Skeletal muscle tissue (tissue), 4 donors: ENCODE data around the gene COG8. TPM values are rescaled to one million over a fixed set of nuclear protein-coding genes. Genes with fewer than 3 reads are reported as not detected.
"Not testable (repeated sequence)": the region's sequence is repeated elsewhere in the genome, so short reads cannot be mapped to it uniquely, and the experiment has no call there.

Experiments
- H3K27ac ChIP-seq: one replicate; pipeline ENCODE4 v1.7.0; 2013; ENCODE audit warnings: mild to moderate bottlenecking, low read depth, low read length, inconsistent platforms
- H3K27me3 ChIP-seq, 3 donors: one replicate each; pipeline ENCODE4 v1.7.0; 2013; ENCODE audit warnings: low read length in 3 of 3; ENCODE audit not compliant: control insufficient read depth in 3 of 3, insufficient read depth in 3 of 3
- H3K36me3 ChIP-seq, 3 donors: one replicate each; pipeline ENCODE4 v1.7.0; 2013; ENCODE audit warnings: low read length in 3 of 3; ENCODE audit not compliant: control insufficient read depth in 3 of 3, insufficient read depth in 3 of 3
- H3K4me1 ChIP-seq, 3 donors: one replicate each; pipeline ENCODE4 v1.7.0; 2013; ENCODE audit warnings: low read length in 3 of 3, mild to moderate bottlenecking in 3 of 3; ENCODE audit not compliant: control insufficient read depth in 3 of 3, insufficient read depth in 3 of 3
- H3K4me3 ChIP-seq, 3 donors: one replicate each; pipeline ENCODE4 v1.7.0; 2013; ENCODE audit warnings: low read length in 3 of 3
- H3K9ac ChIP-seq, 3 donors: one replicate each; pipeline ENCODE4 v1.7.0; 2013; ENCODE audit warnings: low read length in 3 of 3, mild to moderate bottlenecking in 3 of 3, moderate library complexity in 2 of 3, low read depth in 1 of 3
- H3K9me3 ChIP-seq, 3 donors: one replicate each; pipeline ENCODE4 v1.7.0; 2013; ENCODE audit warnings: low read length in 3 of 3; ENCODE audit not compliant: control insufficient read depth in 3 of 3
- total RNA-seq: library from RNA; depleted of rRNA; stranded (reverse); fragments of >200 nt; gene quantifications from one replicate; pipeline ENCODE4 v1.2.3, GENCODE V29; 2014
- donor health status: Osteomylitis.

COG8 gene
- total RNA-seq, 1 donor from 2014 or later = 36.0 TPM

GRCh38 chr16:69371564-69371963 is 32.2 kb upstream of the COG8 start:
- no peak overlapping the region for H3K4me3 ChIP-seq
- H3K9ac ChIP-seq = no peak overlapping the region
- no peaks in the 10 kb centered on the region for H3K27me3 ChIP-seq
- peaks cover 37 to 51% (median 37%) of the 10 kb centered on the region in 3 donors for H3K36me3 ChIP-seq
- H3K27ac ChIP-seq = no peak overlapping the region
- H3K4me1 ChIP-seq = no peaks in the 10 kb centered on the region
- no peaks in the 10 kb centered on the region for H3K9me3 ChIP-seq

- H3K27me3 ChIP-seq = no peaks in the 10 kb centered on the region
- H3K27ac ChIP-seq = no peak overlapping the region
- no peak overlapping the region for H3K9ac ChIP-seq
- H3K9me3 ChIP-seq = no peaks in the 10 kb centered on the region
- no peak overlapping the region for H3K4me3 ChIP-seq
- H3K4me1 ChIP-seq = no peaks in the 10 kb centered on the region
- peaks cover 53 to 70% (median 58%) of the 10 kb centered on the region in 3 donors for H3K36me3 ChIP-seq
Observed at GRCh38 chr16:69368866-69369265, 29.5 kb upstream of the COG8 start.

GRCh38 chr16:69367980-69368379 is 28.6 kb upstream of the COG8 start:
- H3K9ac ChIP-seq = no peak overlapping the region
- H3K27ac ChIP-seq = no peak overlapping the region
- H3K4me1 ChIP-seq = no peaks in the 10 kb centered on the region
- H3K9me3 ChIP-seq = no peaks in the 10 kb centered on the region
- peaks cover 56 to 70% (median 60%) of the 10 kb centered on the region in 3 donors for H3K36me3 ChIP-seq
- no peak overlapping the region for H3K4me3 ChIP-seq
- no peaks in the 10 kb centered on the region for H3K27me3 ChIP-seq

GRCh38 chr16:69366431-69366830 is 27.1 kb upstream of the COG8 start:
- Histone ChIP-seq H3K4me1 (no peaks in the 10 kb centered on the region), H3K36me3 (peaks cover 57 to 64% (median 58%) of the 10 kb centered on the region in 3 donors), H3K9ac (no peak overlapping the region), H3K9me3 (no peaks in the 10 kb centered on the region), H3K4me3 (no peak overlapping the region), H3K27ac (no peak overlapping the region), H3K27me3 (no peaks in the 10 kb centered on the region)

- no peak overlapping the region for H3K4me3 ChIP-seq
- no peaks in the 10 kb centered on the region for H3K4me1 ChIP-seq
- no peak overlapping the region for H3K9ac ChIP-seq
- peaks cover 58 to 67% (median 60%) of the 10 kb centered on the region in 3 donors for H3K36me3 ChIP-seq
- H3K27ac ChIP-seq = no peak overlapping the region
- no peaks in the 10 kb centered on the region for H3K9me3 ChIP-seq
- no peaks in the 10 kb centered on the region for H3K27me3 ChIP-seq
Observed at GRCh38 chr16:69365901-69366300, 26.5 kb upstream of the COG8 start.

- Histone ChIP-seq H3K4me3 (no peak overlapping the region), H3K9me3 (no peaks in the 10 kb centered on the region), H3K36me3 (peaks cover 43 to 57% (median 48%) of the 10 kb centered on the region in 3 donors), H3K27me3 (no peaks in the 10 kb centered on the region), H3K27ac (no peak overlapping the region), H3K4me1 (no peaks in the 10 kb centered on the region), H3K9ac (no peak overlapping the region)
Observed at GRCh38 chr16:69364088-69364487, 24.7 kb upstream of the COG8 start.

- no peaks in the 10 kb centered on the region for H3K4me1 ChIP-seq
- no peak overlapping the region for H3K9ac ChIP-seq
- peaks cover 40 to 54% (median 45%) of the 10 kb centered on the region in 3 donors for H3K36me3 ChIP-seq
- H3K9me3 ChIP-seq = no peaks in the 10 kb centered on the region
- no peak overlapping the region for H3K27ac ChIP-seq
- H3K27me3 ChIP-seq = no peaks in the 10 kb centered on the region
- H3K4me3 ChIP-seq = no peak overlapping the region
Observed at GRCh38 chr16:69363281-69363717, 23.9 kb upstream of the COG8 start.

- not testable (repeated sequence) for H3K27ac ChIP-seq, H3K4me3 ChIP-seq, H3K4me1 ChIP-seq, H3K9me3 ChIP-seq, H3K9ac ChIP-seq, H3K27me3 ChIP-seq
- peaks cover 13 to 24% (median 19%) of the 10 kb centered on the region in 3 donors for H3K36me3 ChIP-seq
Observed at GRCh38 chr16:69360070-69360469, 20.7 kb upstream of the COG8 start.

DNA sequence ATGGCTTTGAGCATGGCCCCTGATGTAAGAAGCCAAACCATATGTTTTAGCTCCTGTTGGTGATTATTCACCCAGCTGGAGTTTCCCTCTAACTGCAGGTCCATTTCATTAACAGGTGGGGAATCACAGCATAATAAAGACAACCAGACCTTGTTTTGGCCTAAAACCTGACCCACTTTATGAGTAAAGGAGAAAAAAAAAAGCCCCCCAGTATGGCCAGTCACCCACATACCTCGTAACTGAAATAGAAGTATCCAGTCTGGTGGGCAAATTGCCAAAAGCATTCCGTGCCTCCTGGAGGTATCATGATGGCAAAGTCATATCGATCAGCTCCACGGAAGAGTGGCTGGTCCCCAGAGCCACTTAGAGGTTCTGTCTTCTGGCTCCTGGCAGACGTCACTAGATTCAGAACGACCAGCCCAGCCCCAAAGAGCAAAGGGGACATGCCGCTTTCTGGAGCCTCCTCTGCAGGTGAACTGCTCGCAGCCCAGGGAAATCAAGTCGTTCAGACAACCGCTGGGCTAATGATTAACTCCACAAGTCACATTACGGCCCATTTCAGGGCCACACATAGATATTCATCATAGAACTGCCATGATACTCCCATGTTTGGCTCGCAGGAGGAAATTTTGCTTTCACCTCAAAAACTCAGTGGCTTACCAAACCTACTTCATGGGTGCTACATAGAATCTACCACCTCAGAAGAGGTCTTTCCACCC is 12.1 kb upstream of the COG8 start, which contains the start of gene TMED6:
TSS of gene TMED6 (minus strand) at position 478 of the 719 bp plus-strand sequence. CDS start at position 445, 33 bp downstream.
- Histone ChIP-seq H3K27me3 (no peaks in the 10 kb centered on the region), H3K36me3 (peaks cover 10 to 22% (median 17%) of the 10 kb centered on the region in 3 donors), H3K4me1 (peaks cover 3 to 7% (median 6%) of the 10 kb centered on the region in 3 donors)

DNA sequence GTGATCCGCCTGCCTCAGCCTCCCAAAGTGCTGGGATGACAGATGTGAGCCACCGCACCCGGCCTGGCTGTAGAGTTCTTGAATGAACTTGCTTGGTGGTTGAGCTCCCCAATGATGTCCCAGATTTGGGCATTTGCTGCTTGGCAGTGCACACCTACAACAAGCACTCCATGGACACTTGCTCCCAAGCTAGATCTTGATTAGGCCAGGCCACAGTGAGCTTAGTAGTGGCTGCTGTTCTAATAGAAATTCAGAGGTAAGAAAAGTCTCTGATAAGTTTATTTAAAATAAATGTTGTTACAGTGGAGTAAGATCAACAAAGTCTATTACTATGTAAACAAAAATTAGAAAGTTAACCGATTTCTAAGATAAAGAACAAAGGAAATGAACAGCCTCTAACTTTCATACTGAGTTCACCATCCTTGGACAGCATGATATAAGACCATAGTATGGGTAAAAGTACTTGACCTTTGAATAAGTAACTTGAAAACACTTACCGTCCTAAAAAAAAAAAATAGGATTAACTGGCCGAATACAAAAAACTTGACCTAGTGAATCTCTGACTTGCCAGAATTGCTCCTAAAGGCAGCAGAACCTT is 11.3 kb upstream of the COG8 start:
- Histone ChIP-seq H3K9me3 (no peaks in the 10 kb centered on the region), H3K27ac (no peak overlapping the region)

More for the DNA sequence above, 12.1 kb upstream of the COG8 start, which contains the start of gene TMED6:
- no peak within 1 kb of the TSS for H3K27ac ChIP-seq
- H3K9ac ChIP-seq = no peak within 1 kb of the TSS
- no peaks in the 10 kb centered on the region for H3K9me3 ChIP-seq
- H3K4me3 ChIP-seq = no peak within 1 kb of the TSS

More for the DNA sequence above, 11.3 kb upstream of the COG8 start:
- no peak overlapping the region for H3K4me3 ChIP-seq
- peaks cover 10 to 17% (median 16%) of the 10 kb centered on the region in 3 donors for H3K36me3 ChIP-seq
- no peak overlapping the region for H3K9ac ChIP-seq
- H3K4me1 ChIP-seq = peaks cover 0 to under 1% (median 0%) of the 10 kb centered on the region in 3 donors
- no peaks in the 10 kb centered on the region for H3K27me3 ChIP-seq
